H9 (cell line): ENCODE data around the gene PRR27. TPM values are rescaled to one million over a fixed set of nuclear protein-coding genes. Genes with fewer than 3 reads are reported as not detected.

ENCODE experiments used
- DNase-seq: peaks from one replicate; pipeline ENCODE4 v3.0.0-alpha.2; 2017
- H2AFZ ChIP-seq: one replicate; pipeline ENCODE4 v1.6.1; 2013; ENCODE audit warnings: mild to moderate bottlenecking, low read length, control low read depth, moderate library complexity
- H2AK5ac ChIP-seq: 2 replicates; pipeline ENCODE4 v1.6.1; 2013; ENCODE audit warnings: low read length, control low read depth, mixed read lengths; ENCODE audit not compliant: insufficient read length
- H2BK120ac ChIP-seq: one replicate; pipeline ENCODE4 v1.6.1; 2013; ENCODE audit warnings: low read depth, mild to moderate bottlenecking, low read length, control low read depth, inconsistent platforms; ENCODE audit not compliant: poor library complexity, severe bottlenecking
- H2BK12ac ChIP-seq: 2 replicates; pipeline ENCODE4 v1.6.1; 2013; ENCODE audit warnings: low read length, control low read depth, mixed read lengths, low read depth; ENCODE audit not compliant: insufficient read length
- H2BK15ac ChIP-seq: 2 replicates; pipeline ENCODE4 v1.6.1; 2013; ENCODE audit warnings: low read depth, low read length, control low read depth
- H2BK20ac ChIP-seq: one replicate; pipeline ENCODE4 v1.6.1; 2013; ENCODE audit warnings: low read depth, mild to moderate bottlenecking, low read length, control low read depth, inconsistent platforms; ENCODE audit not compliant: poor library complexity, severe bottlenecking
- H2BK5ac ChIP-seq: 2 replicates; pipeline ENCODE4 v1.6.1; 2013; ENCODE audit warnings: low read length, control low read depth, mixed read lengths; ENCODE audit not compliant: insufficient read length
- H3K14ac ChIP-seq: 2 replicates; pipeline ENCODE4 v1.6.1; 2013; ENCODE audit warnings: low read length, control low read depth; ENCODE audit not compliant: insufficient read depth
- H3K18ac ChIP-seq: 2 replicates; pipeline ENCODE4 v1.6.1; 2013; ENCODE audit warnings: low read depth, mild to moderate bottlenecking, mixed read lengths, low read length, control low read depth; ENCODE audit not compliant: insufficient read length
- H3K23ac ChIP-seq: 2 replicates; pipeline ENCODE4 v1.6.1; 2013; ENCODE audit warnings: low read length, control low read depth, mixed read lengths, low read depth; ENCODE audit not compliant: insufficient read length
- H3K23me2 ChIP-seq: 2 replicates; pipeline ENCODE4 v1.6.1; 2013; ENCODE audit warnings: low read depth, mild to moderate bottlenecking, mixed read lengths, low read length, control low read depth; ENCODE audit not compliant: insufficient read length, poor library complexity, severe bottlenecking
- H3K27ac ChIP-seq: 2 replicates; pipeline ENCODE4 v1.5.1; 2013; ENCODE audit warnings: low read length, control low read depth, mixed read lengths, low read depth; ENCODE audit not compliant: insufficient read length
- H3K27me3 ChIP-seq: 2 replicates; pipeline ENCODE4 v1.6.1; 2013; ENCODE audit warnings: low read length, control low read depth, inconsistent platforms; ENCODE audit not compliant: insufficient read depth
- H3K4ac ChIP-seq: 2 replicates; pipeline ENCODE4 v1.6.1; 2013; ENCODE audit warnings: low read depth, mild to moderate bottlenecking, control low read depth, inconsistent platforms, low read length, moderate library complexity
- H3K4me1 ChIP-seq: 2 replicates; pipeline ENCODE4 v1.6.1; 2013; ENCODE audit warnings: low read length, control low read depth, inconsistent platforms; ENCODE audit not compliant: insufficient read depth
- H3K4me2 ChIP-seq: 2 replicates; pipeline ENCODE4 v1.6.1; 2013; ENCODE audit warnings: low read length, control low read depth, mixed read lengths; ENCODE audit not compliant: insufficient read length, insufficient read depth
- H3K56ac ChIP-seq: 2 replicates; pipeline ENCODE4 v1.6.1; 2013; ENCODE audit warnings: low read depth, mild to moderate bottlenecking, mixed read lengths, low read length, control low read depth; ENCODE audit not compliant: insufficient read length
- H3K79me1 ChIP-seq: 2 replicates; pipeline ENCODE4 v1.6.1; 2013; ENCODE audit warnings: low read depth, mild to moderate bottlenecking, moderate library complexity, low read length, control low read depth, inconsistent platforms; ENCODE audit not compliant: insufficient read depth, poor library complexity, severe bottlenecking
- H3K79me2 ChIP-seq: 2 replicates; pipeline ENCODE4 v1.6.1; 2013; ENCODE audit warnings: low read length, control low read depth, inconsistent platforms; ENCODE audit not compliant: insufficient read depth
- H3K9ac ChIP-seq: 2 replicates; pipeline ENCODE4 v1.6.1; 2013; ENCODE audit warnings: low read length, control low read depth, mixed read lengths; ENCODE audit not compliant: insufficient read length; ENCODE audit errors: extremely low read depth
- H3K9me3 ChIP-seq: one replicate; pipeline ENCODE4 v1.6.1; 2013; ENCODE audit warnings: low read depth, low read length, inconsistent platforms; ENCODE audit not compliant: control insufficient read depth
- H3T11ph ChIP-seq: one replicate; pipeline ENCODE4 v1.6.1; 2013; ENCODE audit warnings: mild to moderate bottlenecking, low read length, control low read depth, inconsistent platforms
- H4K20me1 ChIP-seq: one replicate; pipeline ENCODE4 v1.6.1; 2013; ENCODE audit not compliant: control insufficient read depth, insufficient read length, insufficient read depth
- H4K5ac ChIP-seq: 2 replicates; pipeline ENCODE4 v1.6.1; 2013; ENCODE audit warnings: low read depth, mild to moderate bottlenecking, mixed read lengths, low read length, control low read depth; ENCODE audit not compliant: insufficient read length
- H4K8ac ChIP-seq: replicated peaks from 2 replicates; pipeline ENCODE4 v1.6.1; 2013; ENCODE audit warnings: low read length, control low read depth, mixed read lengths, low read depth; ENCODE audit not compliant: insufficient read length
- H4K91ac ChIP-seq: 2 replicates; pipeline ENCODE4 v1.6.1; 2013; ENCODE audit warnings: low read depth, mild to moderate bottlenecking, moderate library complexity, mixed read lengths, low read length, control low read depth; ENCODE audit not compliant: insufficient read length
- H3K27ac Mint-ChIP-seq, 3 experiments: 2 replicates in 2 of 3; 3 replicates in 1 of 3; pipeline ENCODE4 v1.8.0; 2020 to 2021; ENCODE audit warnings: mixed read lengths in 3 of 3, mild to moderate bottlenecking in 1 of 3, moderate library complexity in 1 of 3
- H3K27me3 Mint-ChIP-seq: 2 replicates; pipeline ENCODE4 v1.8.0; 2021; ENCODE audit warnings: low read depth, mild to moderate bottlenecking, moderate library complexity, mixed read lengths
- H3K36me3 Mint-ChIP-seq, 3 experiments: 2 replicates in 2 of 3; 3 replicates in 1 of 3; pipeline ENCODE4 v1.8.0; 2020 to 2021; ENCODE audit warnings: low read depth in 3 of 3, mixed read lengths in 3 of 3; ENCODE audit not compliant: insufficient read depth in 1 of 3
- H3K4me1 Mint-ChIP-seq, 2 experiments: 2 replicates each; pipeline ENCODE4 v1.8.0; 2020; ENCODE audit warnings: mixed read lengths in 2 of 2
- H3K4me3 Mint-ChIP-seq, 2 experiments: 2 replicates in 1 of 2; 3 replicates in 1 of 2; pipeline ENCODE4 v1.8.0; 2020 to 2021; ENCODE audit warnings: mild to moderate bottlenecking in 2 of 2, mixed read lengths in 2 of 2, moderate library complexity in 1 of 2
- H3K9me3 Mint-ChIP-seq, 2 experiments: 2 replicates in 1 of 2; 3 replicates in 1 of 2; pipeline ENCODE4 v1.8.0; 2020; ENCODE audit warnings: mild to moderate bottlenecking in 2 of 2, mixed read lengths in 2 of 2, moderate library complexity in 1 of 2
- WGBS: extraction: QIAGEN DNeasy Blood & Tissue Kit; methylation state at CpG from one replicate; pipeline ENCODE4 v1.1.7; 2013; ENCODE audit warnings: missing lambda C conversion rate, low lambda C conversion rate, mixed read lengths; ENCODE audit not compliant: insufficient read length; ENCODE audit errors: extremely low coverage; 5-methylcytosine and 5-hydroxymethylcytosine counted together
- total RNA-seq: library from RNA; stranded (reverse); gene quantifications from 2 replicates; pipeline ENCODE4 v1.2.1, GENCODE V29; 2021
- TF ChIP-seq, protein P1 (sequence below): fragments of 200-600 bp; sonication (generic); conservative IDR thresholded peaks from 3 replicates; pipeline ENCODE4 v1.8.0; 2021; ENCODE audit warnings: antibody characterized with exemption, mild to moderate bottlenecking

The PRR27 gene
- total RNA-seq, 1 experiment from 2014 or later, result not detected

DNA sequence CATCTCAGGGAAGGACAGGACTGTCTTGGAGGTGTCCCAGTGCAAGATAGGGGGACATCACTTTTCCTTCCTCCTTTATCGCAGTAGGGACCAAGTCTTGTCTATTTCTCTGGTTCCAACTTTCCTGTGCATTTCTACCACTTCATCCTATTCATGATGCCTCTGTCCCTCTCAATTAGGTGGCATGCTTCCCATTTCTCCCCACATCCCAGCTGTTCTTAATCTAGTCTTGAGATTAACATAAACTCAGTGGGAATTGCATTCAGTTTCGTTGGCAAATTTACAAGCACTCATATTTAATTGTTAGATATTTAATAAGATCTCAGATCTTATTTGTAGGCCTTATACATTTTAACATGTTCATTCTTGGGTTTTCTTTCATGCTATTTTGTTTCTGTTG lies 25.8 kb downstream of the PRR27 start:
- Histone ChIP-seq H3K56ac (no peak overlapping the region), H3K27ac (no peak overlapping the region), H4K8ac (no peak overlapping the region), H3K23me2 (no peaks in the 10 kb centered on the region), H3K14ac (no peak overlapping the region), H2BK120ac (no peak overlapping the region), H3K9ac (no peak overlapping the region), H4K20me1 (no peaks in the 10 kb centered on the region), H3K4me1 (no peaks in the 10 kb centered on the region), H2BK20ac (no peak overlapping the region), H3K23ac (peak overlapping the region; percentile 95), H2AFZ (no peak overlapping the region), H4K5ac (no peak overlapping the region), H3K79me1 (no peaks in the 10 kb centered on the region), H3K9me3 (no peaks in the 10 kb centered on the region), H3K79me2 (no peaks in the 10 kb centered on the region), H2BK12ac (no peak overlapping the region), H2BK15ac (no peak overlapping the region), H3K4me2 (no peak overlapping the region), H4K91ac (no peak overlapping the region), H3K27me3 (no peaks in the 10 kb centered on the region), H2BK5ac (no peak overlapping the region), H3K4ac (no peak overlapping the region), H3K18ac (no peak overlapping the region), H3T11ph (no peak overlapping the region), H2AK5ac (no peak overlapping the region)
- no peaks in the 10 kb centered on the region for H3K27me3 Mint-ChIP-seq
- no CpG with 5 or more reads among the region's 2 CpGs for WGBS
- no peaks in the 10 kb centered on the region for H3K9me3 Mint-ChIP-seq
- no peaks in the 10 kb centered on the region for H3K36me3 Mint-ChIP-seq
- TF ChIP-seq, protein P1, sequence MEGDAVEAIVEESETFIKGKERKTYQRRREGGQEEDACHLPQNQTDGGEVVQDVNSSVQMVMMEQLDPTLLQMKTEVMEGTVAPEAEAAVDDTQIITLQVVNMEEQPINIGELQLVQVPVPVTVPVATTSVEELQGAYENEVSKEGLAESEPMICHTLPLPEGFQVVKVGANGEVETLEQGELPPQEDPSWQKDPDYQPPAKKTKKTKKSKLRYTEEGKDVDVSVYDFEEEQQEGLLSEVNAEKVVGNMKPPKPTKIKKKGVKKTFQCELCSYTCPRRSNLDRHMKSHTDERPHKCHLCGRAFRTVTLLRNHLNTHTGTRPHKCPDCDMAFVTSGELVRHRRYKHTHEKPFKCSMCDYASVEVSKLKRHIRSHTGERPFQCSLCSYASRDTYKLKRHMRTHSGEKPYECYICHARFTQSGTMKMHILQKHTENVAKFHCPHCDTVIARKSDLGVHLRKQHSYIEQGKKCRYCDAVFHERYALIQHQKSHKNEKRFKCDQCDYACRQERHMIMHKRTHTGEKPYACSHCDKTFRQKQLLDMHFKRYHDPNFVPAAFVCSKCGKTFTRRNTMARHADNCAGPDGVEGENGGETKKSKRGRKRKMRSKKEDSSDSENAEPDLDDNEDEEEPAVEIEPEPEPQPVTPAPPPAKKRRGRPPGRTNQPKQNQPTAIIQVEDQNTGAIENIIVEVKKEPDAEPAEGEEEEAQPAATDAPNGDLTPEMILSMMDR, result no peak
- no peak overlapping the region for H3K27ac Mint-ChIP-seq
- no peak overlapping the region for H3K4me3 Mint-ChIP-seq
- no peak for DNase-seq
- H3K4me1 Mint-ChIP-seq, result no peaks in the 10 kb centered on the region
